Measurements from ENCODE around the gene TFPI.
A peak's percentile ranks its signal among the peaks of the same experiment; 100 is the strongest.

DNA sequence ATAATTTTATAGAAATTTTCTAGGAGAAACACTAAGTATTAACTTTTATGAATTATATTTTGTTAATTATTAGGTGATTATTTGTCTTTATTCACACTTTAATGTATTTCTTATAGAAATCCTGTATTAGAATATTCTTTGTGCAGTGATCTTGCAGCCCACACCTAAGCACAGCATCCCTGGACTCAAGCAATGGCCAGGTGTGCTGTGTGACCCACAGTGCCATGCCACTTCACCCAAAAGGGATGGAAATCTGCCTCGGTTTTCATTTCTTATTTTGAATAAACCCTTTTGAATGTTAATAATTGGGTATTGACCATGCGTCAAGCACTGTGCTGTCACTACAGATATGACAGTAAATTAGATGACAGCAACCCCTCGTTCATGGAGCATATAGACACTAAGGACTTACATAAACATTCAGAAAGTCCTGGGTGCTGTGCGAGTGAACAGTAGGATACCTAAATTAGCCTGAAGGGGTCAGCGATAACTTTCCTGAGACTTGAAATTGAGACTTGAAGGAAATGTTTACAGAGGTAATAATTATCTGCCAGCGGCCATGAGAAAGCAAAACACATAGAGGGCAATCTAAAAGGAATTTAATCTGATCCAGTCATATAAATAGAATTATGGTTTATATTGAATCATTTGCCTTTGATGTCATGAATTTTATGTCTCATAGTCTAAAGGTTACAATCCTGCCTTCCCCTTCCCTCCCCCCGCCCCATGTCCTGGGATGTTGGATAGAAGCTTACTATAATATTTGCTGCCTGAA is 53.5 kb downstream of the TFPI start:
- TF ChIP-seq, protein P1, sequence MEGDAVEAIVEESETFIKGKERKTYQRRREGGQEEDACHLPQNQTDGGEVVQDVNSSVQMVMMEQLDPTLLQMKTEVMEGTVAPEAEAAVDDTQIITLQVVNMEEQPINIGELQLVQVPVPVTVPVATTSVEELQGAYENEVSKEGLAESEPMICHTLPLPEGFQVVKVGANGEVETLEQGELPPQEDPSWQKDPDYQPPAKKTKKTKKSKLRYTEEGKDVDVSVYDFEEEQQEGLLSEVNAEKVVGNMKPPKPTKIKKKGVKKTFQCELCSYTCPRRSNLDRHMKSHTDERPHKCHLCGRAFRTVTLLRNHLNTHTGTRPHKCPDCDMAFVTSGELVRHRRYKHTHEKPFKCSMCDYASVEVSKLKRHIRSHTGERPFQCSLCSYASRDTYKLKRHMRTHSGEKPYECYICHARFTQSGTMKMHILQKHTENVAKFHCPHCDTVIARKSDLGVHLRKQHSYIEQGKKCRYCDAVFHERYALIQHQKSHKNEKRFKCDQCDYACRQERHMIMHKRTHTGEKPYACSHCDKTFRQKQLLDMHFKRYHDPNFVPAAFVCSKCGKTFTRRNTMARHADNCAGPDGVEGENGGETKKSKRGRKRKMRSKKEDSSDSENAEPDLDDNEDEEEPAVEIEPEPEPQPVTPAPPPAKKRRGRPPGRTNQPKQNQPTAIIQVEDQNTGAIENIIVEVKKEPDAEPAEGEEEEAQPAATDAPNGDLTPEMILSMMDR (conservative IDR thresholded peaks at IDR 0.05; ENCODE audit: low read depth, low read length) = peak; percentile 78
- TF ChIP-seq EZH2 (IDR thresholded peaks at IDR 0.05; ENCODE audit: low read length, unreplicated experiment) (no peak), EZH2phosphoT487 (IDR thresholded peaks at IDR 0.05; ENCODE audit: borderline replicate concordance, low read length) (no peak)

Data from PC-3 (cell line).